C4-2B (cell line): ENCODE measurements around the gene TFEB.

Experiments used
- CTCF ChIP-seq: fragments of 450-650 bp; conservative IDR thresholded peaks from 2 replicates; pipeline ENCODE4 v1.5.1; 2017; ENCODE audit warnings: mild to moderate bottlenecking
- ZFX ChIP-seq: fragments of 450-650 bp; IDR thresholded peaks from 2 replicates; pipeline ENCODE4 v1.6.1; 2017

- TF ChIP-seq CTCF (no peak), ZFX (no peak)
Measured at GRCh38 chr6:41736186-41736733, 852 bp upstream of the TFEB start.
